ENCODE data around the gene ZC3H18.

DNA sequence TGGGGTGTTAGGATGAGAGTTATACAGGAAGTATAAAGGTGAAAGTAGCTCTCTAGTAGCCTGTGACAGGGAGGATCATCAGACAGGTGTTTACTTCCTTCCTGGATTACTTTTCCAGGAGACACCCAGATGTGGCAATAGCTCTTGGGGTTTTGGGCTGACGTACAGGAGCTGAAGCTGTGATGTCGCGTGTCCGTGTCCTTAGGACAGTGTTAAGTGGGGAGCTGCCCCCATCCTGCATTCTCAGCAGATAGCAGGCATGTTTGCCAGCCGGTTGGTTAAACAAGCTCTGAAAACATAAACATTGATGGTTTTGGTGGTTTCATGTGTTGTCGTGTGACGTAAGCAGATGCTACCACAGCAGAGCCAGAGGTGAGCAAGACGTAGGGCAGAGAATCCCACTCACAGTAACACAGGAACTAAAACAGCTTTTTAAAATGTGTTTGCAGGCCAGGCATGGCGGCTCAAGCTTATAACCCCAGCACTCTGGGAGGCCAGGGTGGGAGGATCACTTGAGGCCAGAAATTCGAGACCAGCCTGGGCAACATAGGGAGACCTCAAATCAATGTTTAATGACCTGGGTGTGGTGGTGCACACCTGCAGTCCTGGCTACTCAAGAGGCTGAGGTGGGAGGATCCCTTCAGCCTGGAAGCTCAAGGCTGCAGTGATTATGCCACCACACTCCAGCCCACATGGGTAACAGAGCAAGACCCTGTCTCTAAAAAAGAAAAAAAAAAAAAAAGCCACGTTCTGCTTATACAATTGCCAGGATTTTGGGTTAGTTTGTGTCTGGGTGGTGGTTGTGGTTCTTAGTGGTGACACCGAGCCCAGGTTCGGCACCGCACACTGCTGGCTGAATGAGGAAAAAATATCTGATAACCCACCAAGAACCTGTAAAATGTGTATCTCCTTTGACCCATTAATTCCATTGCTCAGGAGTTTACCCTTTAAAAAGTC is 49.9 kb downstream of the ZC3H18 start:
- TF ChIP-seq, protein P1, sequence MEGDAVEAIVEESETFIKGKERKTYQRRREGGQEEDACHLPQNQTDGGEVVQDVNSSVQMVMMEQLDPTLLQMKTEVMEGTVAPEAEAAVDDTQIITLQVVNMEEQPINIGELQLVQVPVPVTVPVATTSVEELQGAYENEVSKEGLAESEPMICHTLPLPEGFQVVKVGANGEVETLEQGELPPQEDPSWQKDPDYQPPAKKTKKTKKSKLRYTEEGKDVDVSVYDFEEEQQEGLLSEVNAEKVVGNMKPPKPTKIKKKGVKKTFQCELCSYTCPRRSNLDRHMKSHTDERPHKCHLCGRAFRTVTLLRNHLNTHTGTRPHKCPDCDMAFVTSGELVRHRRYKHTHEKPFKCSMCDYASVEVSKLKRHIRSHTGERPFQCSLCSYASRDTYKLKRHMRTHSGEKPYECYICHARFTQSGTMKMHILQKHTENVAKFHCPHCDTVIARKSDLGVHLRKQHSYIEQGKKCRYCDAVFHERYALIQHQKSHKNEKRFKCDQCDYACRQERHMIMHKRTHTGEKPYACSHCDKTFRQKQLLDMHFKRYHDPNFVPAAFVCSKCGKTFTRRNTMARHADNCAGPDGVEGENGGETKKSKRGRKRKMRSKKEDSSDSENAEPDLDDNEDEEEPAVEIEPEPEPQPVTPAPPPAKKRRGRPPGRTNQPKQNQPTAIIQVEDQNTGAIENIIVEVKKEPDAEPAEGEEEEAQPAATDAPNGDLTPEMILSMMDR (IDR thresholded peaks at IDR 0.05 in 2 of 3, conservative IDR thresholded peaks at IDR 0.05 in 1 of 3; ENCODE audit: control insufficient read depth in 2 of 3, extremely low read depth in 1 of 3, insufficient read depth in 1 of 3, low read depth in 3 of 3, low read length in 3 of 3), result no peak
- TF ChIP-seq ZBED1 (IDR thresholded peaks at IDR 0.05; ENCODE audit: borderline replicate concordance) (no peak), TCF3 (IDR thresholded peaks at IDR 0.05; ENCODE audit: borderline replicate concordance, insufficient read depth, low read depth, low read length) (no peak), RFX5 (IDR thresholded peaks at IDR 0.05; ENCODE audit: low read depth, low read length) (no peak), SIN3A (IDR thresholded peaks at IDR 0.05; ENCODE audit: low read depth, low read length) (no peak), SMARCA5 (IDR thresholded peaks at IDR 0.05) (no peak)

Data from GM12878 (cell line).